Measurements from ENCODE around the gene CMKLR1. TPM values are rescaled to one million over a fixed set of nuclear protein-coding genes. Genes with fewer than 3 reads are reported as not detected.

The CMKLR1 gene
- total RNA-seq, 1 donor from 2014 or later = 45.3 TPM

DNA sequence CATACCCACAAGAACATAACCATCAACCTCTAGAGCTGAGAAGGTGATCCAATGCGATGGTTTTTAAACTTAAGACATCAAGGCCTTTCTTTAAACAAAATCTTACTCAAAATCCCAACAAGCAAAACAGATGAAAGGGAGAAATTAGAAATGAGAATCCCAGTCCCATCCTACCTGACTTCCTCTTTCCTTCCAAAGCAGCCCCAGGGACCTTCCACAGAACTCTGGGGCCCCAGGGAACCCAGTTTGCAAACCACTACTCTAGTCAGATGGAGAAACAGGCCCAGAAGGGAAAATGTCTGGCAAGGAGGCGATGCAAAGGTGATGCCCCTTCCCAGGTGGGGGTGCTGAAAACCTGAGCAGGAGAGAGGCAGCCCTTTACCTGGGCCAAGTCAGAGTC is 29.0 kb upstream of the CMKLR1 start:
- H3K4me3 ChIP-seq = no peak overlapping the region
- H3K9me3 ChIP-seq = no peaks in the 10 kb centered on the region
- no peaks in the 10 kb centered on the region for H3K36me3 ChIP-seq
- H3K27me3 ChIP-seq = no peaks in the 10 kb centered on the region
- no peak for TF ChIP-seq CTCF (IDR thresholded peaks at IDR 0.05)
- peaks cover 6 to 11% of the 10 kb centered on the region in 2 donors for H3K4me1 ChIP-seq
- DNase-seq (ENCODE audit: low spot score in 2 of 2) = no peak
- intact Hi-C loops (cut with DNase I) = no loop called here
- H3K27ac ChIP-seq = no peak overlapping the region

DNA sequence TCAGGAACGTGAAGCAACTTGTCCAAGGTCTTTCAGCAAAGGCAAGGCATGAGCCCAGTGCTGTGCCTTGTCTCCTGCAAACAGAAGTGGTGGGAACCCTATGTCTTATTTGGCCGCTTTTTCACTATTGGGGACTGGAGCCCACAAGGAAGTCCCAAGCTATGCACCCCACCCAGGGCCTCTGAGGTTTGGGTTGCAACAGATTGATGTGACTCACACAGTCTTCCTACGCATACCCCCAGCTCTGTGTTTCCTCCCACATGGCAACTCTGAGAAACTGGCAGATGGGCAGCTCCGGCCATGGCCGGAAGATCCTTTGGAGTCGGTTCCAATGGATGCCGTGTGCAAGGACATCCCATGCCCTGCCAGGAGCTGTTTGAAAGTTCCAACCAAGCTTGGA is 28.3 kb upstream of the CMKLR1 start:
- intact Hi-C loops (cut with DNase I) = no loop called here
- no peak overlapping the region for H3K4me3 ChIP-seq
- no peaks in the 10 kb centered on the region for H3K36me3 ChIP-seq
- H3K4me1 ChIP-seq = peaks cover 6 to 11% of the 10 kb centered on the region in 2 donors
- peak; percentile 30 to 74 for DNase-seq (ENCODE audit: low spot score in 2 of 2)
- H3K27me3 ChIP-seq = no peaks in the 10 kb centered on the region
- TF ChIP-seq CTCF (IDR thresholded peaks at IDR 0.05) = no peak
- no peak overlapping the region for H3K27ac ChIP-seq
- no peaks in the 10 kb centered on the region for H3K9me3 ChIP-seq

DNA sequence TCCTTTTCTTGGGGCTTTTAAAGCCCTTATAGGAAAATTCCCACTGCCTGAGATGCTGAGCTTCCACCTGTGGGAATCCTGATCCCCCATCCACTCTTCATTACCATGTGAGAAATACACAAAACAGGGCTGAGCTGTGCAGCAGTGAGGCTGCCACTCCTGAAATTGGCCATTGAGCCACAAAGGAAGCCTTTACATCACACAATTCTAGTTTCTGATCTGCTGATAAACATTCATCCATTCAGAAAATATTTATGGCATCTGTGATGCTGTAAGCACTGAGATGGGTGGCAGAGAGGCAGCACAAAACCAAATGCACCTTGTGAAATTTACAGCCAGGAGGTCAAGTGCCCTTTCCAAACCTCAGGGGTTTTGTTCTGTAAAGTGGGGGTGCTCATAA is 26.2 kb upstream of the CMKLR1 start:
- TF ChIP-seq CTCF (IDR thresholded peaks at IDR 0.05) = no peak
- Histone ChIP-seq H3K9me3 (no peaks in the 10 kb centered on the region), H3K27ac (no peak overlapping the region), H3K4me1 (no peaks in the 10 kb centered on the region), H3K36me3 (no peaks in the 10 kb centered on the region), H3K27me3 (no peaks in the 10 kb centered on the region), H3K4me3 (no peak overlapping the region)
- no peak for DNase-seq (ENCODE audit: low spot score in 2 of 2)
- intact Hi-C loops (cut with DNase I) = no loop called here

DNA sequence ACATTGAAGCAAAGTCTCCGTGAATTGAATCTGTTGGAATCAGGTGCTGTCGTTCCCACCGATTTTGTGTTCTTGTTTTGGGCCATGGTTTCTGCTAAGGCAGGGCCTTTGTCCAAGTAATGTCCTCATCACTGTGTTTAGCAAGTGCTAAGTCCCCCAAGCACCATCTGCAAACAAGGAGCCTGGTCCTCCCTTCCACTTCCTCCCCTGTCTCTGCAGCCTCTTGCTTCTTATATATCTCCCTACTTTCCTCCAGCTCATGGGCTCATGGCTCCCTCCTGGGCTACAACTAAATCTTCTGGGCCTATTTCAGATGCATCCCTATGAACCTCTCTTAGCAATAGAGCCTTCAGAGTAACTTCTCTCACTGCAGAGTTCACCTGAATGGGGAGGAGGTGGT is 25.8 kb upstream of the CMKLR1 start:
- no peaks in the 10 kb centered on the region for H3K9me3 ChIP-seq

DNA sequence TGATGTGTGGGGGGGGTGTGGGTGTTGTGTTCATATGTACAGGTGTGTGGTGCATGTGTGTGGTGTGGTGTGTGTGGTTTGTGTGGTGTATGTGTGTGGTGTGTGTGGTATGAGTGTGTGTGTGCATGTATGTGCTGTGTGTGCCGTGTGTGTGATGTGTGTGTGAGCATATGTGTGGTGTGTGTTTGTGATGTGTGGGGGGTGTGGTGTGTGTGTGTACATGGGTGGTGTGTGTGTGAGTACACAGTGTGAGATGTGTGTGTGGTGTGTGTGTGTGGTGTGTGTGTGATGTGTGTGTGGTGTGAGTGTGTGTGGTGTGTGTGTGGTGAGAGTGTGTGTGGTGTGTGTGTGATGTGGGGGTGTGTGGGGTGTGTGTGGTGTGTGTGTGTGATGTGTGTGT is 24.5 kb upstream of the CMKLR1 start:
- Histone ChIP-seq H3K9me3 (no peaks in the 10 kb centered on the region), H3K4me1 (no peaks in the 10 kb centered on the region), H3K27ac (no peak overlapping the region), H3K4me3 (no peak overlapping the region), H3K27me3 (no peaks in the 10 kb centered on the region), H3K36me3 (no peaks in the 10 kb centered on the region)
- no peak for DNase-seq (ENCODE audit: low spot score in 2 of 2)
- TF ChIP-seq CTCF (IDR thresholded peaks at IDR 0.05) = no peak
- intact Hi-C loops (cut with DNase I) = no loop called here

More for the DNA sequence above, 25.8 kb upstream of the CMKLR1 start:
- TF ChIP-seq CTCF (IDR thresholded peaks at IDR 0.05) = no peak
- Histone ChIP-seq H3K27ac (no peak overlapping the region), H3K4me3 (no peak overlapping the region), H3K27me3 (no peaks in the 10 kb centered on the region), H3K4me1 (no peaks in the 10 kb centered on the region), H3K36me3 (no peaks in the 10 kb centered on the region)
- DNase-seq (ENCODE audit: low spot score in 2 of 2) = no peak
- intact Hi-C loops (cut with DNase I) = no loop called here

DNA sequence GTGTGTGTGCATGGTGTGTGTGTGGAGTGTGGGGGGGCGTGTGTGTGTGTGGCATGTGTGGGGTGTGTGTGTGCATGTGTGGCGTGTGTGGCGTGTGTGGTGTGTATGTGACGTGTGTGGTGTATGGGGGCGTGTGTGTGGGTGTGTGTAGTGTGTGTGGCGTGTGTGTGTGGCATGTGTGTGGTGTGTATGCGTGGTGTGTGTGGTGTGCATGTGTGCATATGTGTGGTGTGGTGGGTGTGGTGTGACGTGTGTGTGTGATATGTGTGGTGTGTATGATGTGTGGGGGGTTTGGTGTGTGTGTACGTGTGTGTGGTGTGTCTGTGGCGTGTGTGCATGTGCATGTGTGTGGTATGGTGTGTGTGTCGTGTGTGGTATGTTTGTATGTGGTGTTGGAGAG is 24.1 kb upstream of the CMKLR1 start:
- Histone ChIP-seq H3K27ac (no peak overlapping the region), H3K4me3 (no peak overlapping the region), H3K36me3 (no peaks in the 10 kb centered on the region), H3K9me3 (no peaks in the 10 kb centered on the region), H3K27me3 (no peaks in the 10 kb centered on the region), H3K4me1 (no peaks in the 10 kb centered on the region)
- intact Hi-C loops (cut with DNase I) = no loop called here
- no peak for TF ChIP-seq CTCF (IDR thresholded peaks at IDR 0.05)
- DNase-seq (ENCODE audit: low spot score in 2 of 2) = no peak
